Esophagus squamous epithelium (tissue), 4 donors: ENCODE data around the gene CNBP.
"Not testable (repeated sequence)": the region's sequence is repeated elsewhere in the genome, so short reads cannot be mapped to it uniquely, and the experiment has no call there.

Experiments used
- POLR2A ChIP-seq, 4 donors: fragments of 450-650 bp; IDR thresholded peaks; one replicate each; pipeline ENCODE4 v1.6.1; 2017; ENCODE audit warnings: antibody characterized with exemption in 4 of 4, mild to moderate bottlenecking in 4 of 4, moderate library complexity in 3 of 4
- TF ChIP-seq, protein P1 (sequence below), 6 experiments: fragments of 450-650 bp in 4 of 6; fragments of 200-600 bp in 2 of 6; sonication (generic) in 2 of 6; IDR thresholded peaks; one replicate each; pipeline ENCODE4 v1.5.1; 2016 to 2019; ENCODE audit warnings: antibody characterized with exemption in 6 of 6, mild to moderate bottlenecking in 4 of 6, moderate library complexity in 4 of 6

DNA sequence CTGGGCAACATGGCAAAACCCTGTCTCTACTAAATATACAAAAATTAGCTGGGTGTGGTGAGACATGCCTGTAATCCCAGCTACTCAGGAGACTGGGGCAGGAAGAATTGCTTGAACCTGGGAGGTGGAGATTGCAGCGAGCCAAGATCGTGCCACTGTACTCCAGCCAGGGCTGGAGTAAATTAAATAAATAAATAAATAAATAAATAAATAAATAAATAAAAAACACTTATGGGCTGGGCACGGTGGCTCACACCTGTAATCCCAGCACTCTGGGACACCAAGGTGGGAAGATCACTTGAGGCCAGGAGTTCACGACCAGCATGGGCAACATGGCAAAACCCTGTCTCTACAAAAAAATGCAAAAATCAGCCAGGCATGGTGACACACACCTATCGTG, 42.7 kb downstream of the CNBP start:
- TF ChIP-seq, protein P1, sequence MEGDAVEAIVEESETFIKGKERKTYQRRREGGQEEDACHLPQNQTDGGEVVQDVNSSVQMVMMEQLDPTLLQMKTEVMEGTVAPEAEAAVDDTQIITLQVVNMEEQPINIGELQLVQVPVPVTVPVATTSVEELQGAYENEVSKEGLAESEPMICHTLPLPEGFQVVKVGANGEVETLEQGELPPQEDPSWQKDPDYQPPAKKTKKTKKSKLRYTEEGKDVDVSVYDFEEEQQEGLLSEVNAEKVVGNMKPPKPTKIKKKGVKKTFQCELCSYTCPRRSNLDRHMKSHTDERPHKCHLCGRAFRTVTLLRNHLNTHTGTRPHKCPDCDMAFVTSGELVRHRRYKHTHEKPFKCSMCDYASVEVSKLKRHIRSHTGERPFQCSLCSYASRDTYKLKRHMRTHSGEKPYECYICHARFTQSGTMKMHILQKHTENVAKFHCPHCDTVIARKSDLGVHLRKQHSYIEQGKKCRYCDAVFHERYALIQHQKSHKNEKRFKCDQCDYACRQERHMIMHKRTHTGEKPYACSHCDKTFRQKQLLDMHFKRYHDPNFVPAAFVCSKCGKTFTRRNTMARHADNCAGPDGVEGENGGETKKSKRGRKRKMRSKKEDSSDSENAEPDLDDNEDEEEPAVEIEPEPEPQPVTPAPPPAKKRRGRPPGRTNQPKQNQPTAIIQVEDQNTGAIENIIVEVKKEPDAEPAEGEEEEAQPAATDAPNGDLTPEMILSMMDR (IDR thresholded peaks at IDR 0.05), result not testable (repeated sequence)
- not testable (repeated sequence) for TF ChIP-seq POLR2A (IDR thresholded peaks at IDR 0.05)
